ENCODE results near the gene ZXDC.
A peak's percentile ranks its signal among the peaks of the same experiment; 100 is the strongest.

ZXDC gene

DNA sequence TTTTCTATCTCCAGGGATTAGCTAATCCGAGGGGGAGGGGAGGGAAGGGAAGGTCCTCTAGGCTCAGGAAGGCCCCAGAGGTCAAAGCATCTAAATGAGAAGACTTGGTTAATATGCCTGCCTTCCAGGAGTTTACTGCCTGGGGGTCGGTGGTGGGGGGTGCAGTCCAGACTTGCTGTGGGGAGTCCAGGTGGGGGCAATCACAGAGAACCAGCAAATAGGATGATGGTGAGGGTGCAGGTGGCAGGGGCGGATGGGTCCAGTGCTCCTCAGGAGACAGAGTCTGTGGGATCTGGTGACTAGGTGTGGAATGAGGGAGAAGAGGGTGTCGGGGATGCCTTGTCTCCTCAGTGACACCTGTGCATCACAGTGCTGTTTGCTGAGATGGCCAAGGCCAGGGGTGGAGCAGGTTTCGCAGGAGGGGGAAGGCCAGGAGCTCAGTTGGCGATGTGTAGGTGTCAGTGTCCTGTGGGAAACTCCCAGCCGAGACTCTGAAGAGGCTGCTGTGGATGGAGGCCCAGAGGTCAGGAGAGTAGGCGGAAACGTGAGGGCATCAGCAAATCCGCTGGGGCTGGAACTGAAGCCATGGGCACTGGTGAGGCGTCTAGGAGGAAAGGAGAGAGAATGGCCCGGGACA is 72.9 kb downstream of the ZXDC start:
- Histone ChIP-seq H3K4me3 (replicated peaks; ENCODE audit: low read depth, low read length) (no peak overlapping the region), H3K27me3 (replicated peaks; ENCODE audit: control insufficient read depth, insufficient read depth, low read length) (no peaks in the 10 kb centered on the region; the same call in 1 of the 2 replicates), H3K36me3 (ENCODE audit: control insufficient read depth, insufficient read depth, low read length) (no peaks in the 10 kb centered on the region)
- DNase-seq (ENCODE audit: extremely low read depth, insufficient read length), result no peak
- TF ChIP-seq, protein P1, sequence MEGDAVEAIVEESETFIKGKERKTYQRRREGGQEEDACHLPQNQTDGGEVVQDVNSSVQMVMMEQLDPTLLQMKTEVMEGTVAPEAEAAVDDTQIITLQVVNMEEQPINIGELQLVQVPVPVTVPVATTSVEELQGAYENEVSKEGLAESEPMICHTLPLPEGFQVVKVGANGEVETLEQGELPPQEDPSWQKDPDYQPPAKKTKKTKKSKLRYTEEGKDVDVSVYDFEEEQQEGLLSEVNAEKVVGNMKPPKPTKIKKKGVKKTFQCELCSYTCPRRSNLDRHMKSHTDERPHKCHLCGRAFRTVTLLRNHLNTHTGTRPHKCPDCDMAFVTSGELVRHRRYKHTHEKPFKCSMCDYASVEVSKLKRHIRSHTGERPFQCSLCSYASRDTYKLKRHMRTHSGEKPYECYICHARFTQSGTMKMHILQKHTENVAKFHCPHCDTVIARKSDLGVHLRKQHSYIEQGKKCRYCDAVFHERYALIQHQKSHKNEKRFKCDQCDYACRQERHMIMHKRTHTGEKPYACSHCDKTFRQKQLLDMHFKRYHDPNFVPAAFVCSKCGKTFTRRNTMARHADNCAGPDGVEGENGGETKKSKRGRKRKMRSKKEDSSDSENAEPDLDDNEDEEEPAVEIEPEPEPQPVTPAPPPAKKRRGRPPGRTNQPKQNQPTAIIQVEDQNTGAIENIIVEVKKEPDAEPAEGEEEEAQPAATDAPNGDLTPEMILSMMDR (IDR thresholded peaks at IDR 0.05; ENCODE audit: insufficient read depth, low read length, poor library complexity, severe bottlenecking), result no peak

DNA sequence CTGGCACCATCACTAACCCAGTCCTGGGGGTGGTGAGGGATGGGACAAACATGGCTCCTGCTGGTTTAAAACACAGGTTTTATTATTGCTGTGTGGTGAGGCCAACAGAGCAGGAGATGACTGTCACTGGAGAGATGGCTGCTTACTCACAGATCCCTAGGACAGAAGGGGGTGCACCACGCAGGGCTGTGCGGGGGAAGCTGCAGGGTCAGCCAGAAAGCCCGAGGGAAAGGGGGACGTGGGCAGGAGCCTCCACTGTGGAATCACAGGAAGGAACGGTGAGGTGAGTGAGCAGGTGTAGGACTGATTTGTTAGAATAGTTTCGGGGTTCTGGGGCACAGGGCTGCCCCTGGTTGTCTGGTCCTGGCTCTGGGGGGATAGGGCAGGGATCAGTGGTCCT is 73.5 kb downstream of the ZXDC start:
- TF ChIP-seq, protein P1 (IDR thresholded peaks at IDR 0.05; ENCODE audit: insufficient read depth, low read length, poor library complexity, severe bottlenecking), result no peak

DNA sequence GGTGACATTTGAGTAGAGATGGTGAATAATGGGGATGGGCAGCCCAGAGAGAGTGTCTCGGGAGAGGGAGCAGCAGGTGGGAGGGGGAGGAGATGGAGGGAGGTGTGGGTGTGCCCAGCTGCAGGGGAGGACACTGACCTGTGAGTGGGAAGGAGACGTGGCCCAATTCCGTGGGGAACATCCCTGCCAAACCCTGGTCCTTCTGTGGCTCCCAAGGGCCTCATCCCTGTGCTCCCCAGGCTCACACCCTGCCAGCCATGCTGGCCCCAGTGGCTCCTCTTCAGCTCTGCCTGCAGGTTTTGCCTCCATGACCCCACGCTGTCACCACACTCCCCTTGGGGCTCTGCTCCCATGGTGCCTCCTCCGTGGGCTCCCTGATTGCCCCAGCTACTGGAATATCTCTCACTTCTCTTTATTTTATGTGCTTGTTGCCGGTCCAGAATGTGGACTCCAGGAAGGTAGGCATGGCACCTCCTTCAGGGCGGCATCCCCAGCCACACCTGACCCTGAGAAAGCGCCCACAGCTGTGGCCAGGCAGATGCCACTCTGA is 74.0 kb downstream of the ZXDC start:
- no peaks in the 10 kb centered on the region; the same call in 1 of the 2 replicates for H3K27me3 ChIP-seq (replicated peaks; ENCODE audit: control insufficient read depth, insufficient read depth, low read length)
- no peaks in the 10 kb centered on the region for H3K36me3 ChIP-seq (ENCODE audit: control insufficient read depth, insufficient read depth, low read length)
- TF ChIP-seq, protein P1 (IDR thresholded peaks at IDR 0.05; ENCODE audit: insufficient read depth, low read length, poor library complexity, severe bottlenecking), result no peak
- H3K4me3 ChIP-seq (replicated peaks; ENCODE audit: low read depth, low read length), result no peak overlapping the region
- DNase-seq (ENCODE audit: extremely low read depth, insufficient read length), result no peak

More for the DNA sequence above, 73.5 kb downstream of the ZXDC start:
- Histone ChIP-seq H3K4me3 (replicated peaks; ENCODE audit: low read depth, low read length) (no peak overlapping the region), H3K36me3 (ENCODE audit: control insufficient read depth, insufficient read depth, low read length) (no peaks in the 10 kb centered on the region), H3K27me3 (replicated peaks; ENCODE audit: control insufficient read depth, insufficient read depth, low read length) (no peaks in the 10 kb centered on the region; the same call in 1 of the 2 replicates)
- DNase-seq (ENCODE audit: extremely low read depth, insufficient read length), result no peak

DNA sequence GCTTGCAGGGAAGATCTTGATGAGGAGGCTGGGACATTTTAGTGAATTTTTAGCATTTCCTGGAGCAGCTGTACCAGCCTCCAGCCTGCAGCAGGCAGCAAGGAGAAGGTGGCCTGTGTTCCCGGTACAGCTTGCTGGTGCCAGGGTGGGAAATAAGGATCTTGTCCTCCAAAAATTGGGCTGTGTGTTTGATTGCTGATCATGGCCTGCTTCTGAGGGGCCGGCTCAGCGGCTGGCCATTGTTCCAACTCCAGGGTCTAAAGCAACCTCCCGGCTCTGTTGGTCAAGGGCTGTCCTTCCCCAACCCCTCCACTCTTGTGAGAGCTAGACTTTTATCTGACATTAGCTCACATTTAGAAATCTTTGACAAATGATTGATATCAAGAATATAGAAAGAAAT is 75.9 kb downstream of the ZXDC start:
- Histone ChIP-seq H3K36me3 (ENCODE audit: control insufficient read depth, insufficient read depth, low read length) (no peaks in the 10 kb centered on the region), H3K4me3 (replicated peaks; ENCODE audit: low read depth, low read length) (no peak overlapping the region), H3K27me3 (replicated peaks; ENCODE audit: control insufficient read depth, insufficient read depth, low read length) (no peaks in the 10 kb centered on the region; the same call in 1 of the 2 replicates)
- DNase-seq (ENCODE audit: extremely low read depth, insufficient read length), result no peak
- TF ChIP-seq, protein P1 (IDR thresholded peaks at IDR 0.05; ENCODE audit: insufficient read depth, low read length, poor library complexity, severe bottlenecking), result no peak

DNA sequence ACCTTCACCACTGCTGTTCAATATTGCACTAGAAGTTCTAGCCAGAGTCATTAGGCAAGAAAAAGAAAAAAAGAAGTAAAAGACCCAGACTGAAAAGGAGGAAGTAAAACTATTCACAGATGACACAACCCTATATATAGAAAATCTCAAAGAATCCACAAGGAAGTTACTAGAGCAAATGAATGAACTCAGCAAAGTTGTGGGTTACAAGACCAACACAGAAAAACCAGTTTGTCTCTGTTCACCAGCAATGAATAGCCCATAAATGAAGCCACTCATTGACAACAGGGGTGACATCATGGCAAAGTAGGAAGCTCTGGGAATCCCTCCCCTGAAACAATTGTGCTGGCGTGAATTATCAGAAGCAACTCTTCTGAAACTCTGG is 76.3 kb downstream of the ZXDC start:
- peak; percentile 38 for DNase-seq (ENCODE audit: extremely low read depth, insufficient read length)
- Histone ChIP-seq H3K36me3 (ENCODE audit: control insufficient read depth, insufficient read depth, low read length) (no peaks in the 10 kb centered on the region), H3K27me3 (replicated peaks; ENCODE audit: control insufficient read depth, insufficient read depth, low read length) (no peaks in the 10 kb centered on the region; the same call in 1 of the 2 replicates), H3K4me3 (replicated peaks; ENCODE audit: low read depth, low read length) (no peak overlapping the region)
- TF ChIP-seq, protein P1 (IDR thresholded peaks at IDR 0.05; ENCODE audit: insufficient read depth, low read length, poor library complexity, severe bottlenecking), result no peak

All from GM06990 (cell line).